Endothelial cell (in vitro differentiated cells): ENCODE measurements around the gene STPG4. TPM values are rescaled to one million over a fixed set of nuclear protein-coding genes. Genes with fewer than 3 reads are reported as not detected.
"Not testable (repeated sequence)": the region's sequence is repeated elsewhere in the genome, so short reads cannot be mapped to it uniquely, and the experiment has no call there.

Experiments used
- DNase-seq: peaks from one replicate; pipeline ENCODE4 v3.0.0; 2021; ENCODE audit warnings: low spot score
- H3K27ac Mint-ChIP-seq: one replicate; pipeline ENCODE4 v1.8.0; 2021; ENCODE audit warnings: mixed read lengths, inconsistent platforms; ENCODE audit not compliant: unreplicated experiment
- H3K27me3 Mint-ChIP-seq: one replicate; pipeline ENCODE4 v1.8.0; 2021; ENCODE audit warnings: mild to moderate bottlenecking, moderate library complexity, mixed read lengths, inconsistent platforms; ENCODE audit not compliant: unreplicated experiment
- H3K36me3 Mint-ChIP-seq: one replicate; pipeline ENCODE4 v1.8.0; 2021; ENCODE audit warnings: mild to moderate bottlenecking, low read depth, mixed read lengths, inconsistent platforms; ENCODE audit not compliant: unreplicated experiment
- H3K4me1 Mint-ChIP-seq: one replicate; pipeline ENCODE4 v1.8.0; 2021; ENCODE audit warnings: mild to moderate bottlenecking, mixed read lengths, inconsistent platforms; ENCODE audit not compliant: unreplicated experiment
- H3K4me3 Mint-ChIP-seq: one replicate; pipeline ENCODE4 v1.8.0; 2021; ENCODE audit warnings: mild to moderate bottlenecking, mixed read lengths, inconsistent platforms; ENCODE audit not compliant: unreplicated experiment
- H3K9me3 Mint-ChIP-seq: one replicate; pipeline ENCODE4 v1.8.0; 2021; ENCODE audit warnings: mixed read lengths, inconsistent platforms; ENCODE audit not compliant: unreplicated experiment
- total RNA-seq: library from RNA; stranded (reverse); fragmentation: NEBNext Ultra II Directional; extraction: Animal tissue kit (Norgen Biotek cat#: 25700); gene quantifications from one replicate; pipeline ENCODE4 v1.2.1, GENCODE V29; 2021; ENCODE audit not compliant: unreplicated experiment
- TF ChIP-seq, protein P1 (sequence below): fragments of 200-600 bp; sonication (generic); IDR thresholded peaks from one replicate; pipeline ENCODE4 v1.5.0; 2021; ENCODE audit warnings: antibody characterized with exemption; ENCODE audit not compliant: unreplicated experiment

Gene STPG4
- total RNA-seq, 1 donor from 2014 or later, result not detected

DNA sequence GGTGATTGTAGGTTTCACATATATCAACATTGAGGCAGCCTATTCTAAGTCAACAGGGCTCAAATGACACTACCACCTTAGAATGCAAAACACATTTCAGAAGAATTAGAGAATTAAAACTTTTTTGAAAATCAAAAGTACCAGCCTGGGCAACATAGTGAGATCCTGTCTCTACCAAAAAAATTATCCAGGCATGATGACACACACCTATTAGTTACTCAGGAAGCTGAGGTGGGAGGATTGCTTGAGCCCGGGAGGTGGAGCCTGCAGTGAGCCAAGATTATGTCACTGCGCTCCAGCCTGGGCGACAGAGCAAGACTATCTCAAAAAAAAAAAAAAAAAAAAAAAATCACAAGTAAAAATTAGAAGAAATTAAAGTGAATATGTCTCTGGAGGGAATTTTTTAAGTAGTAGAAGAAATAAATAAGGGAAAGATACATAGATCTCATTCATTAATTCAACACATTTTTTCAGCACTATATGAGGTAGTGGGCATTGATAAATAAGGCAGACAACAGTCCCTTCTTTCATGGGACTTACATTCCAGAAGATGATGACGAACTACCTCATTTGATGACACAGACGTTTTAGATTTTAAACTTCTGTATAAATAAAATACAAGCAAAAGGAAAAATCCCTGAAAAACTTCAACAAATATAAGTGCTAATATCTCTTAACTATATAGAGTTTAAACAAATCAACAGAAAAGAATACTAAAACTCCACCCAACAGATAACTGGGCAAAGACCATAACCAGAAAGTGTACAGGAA is 42.3 kb downstream of the STPG4 start:
- Mint-ChIP-seq H3K27me3 (peaks cover 4% of the 10 kb centered on the region), H3K36me3 (no peaks in the 10 kb centered on the region), H3K4me3 (no peak overlapping the region), H3K9me3 (no peaks in the 10 kb centered on the region), H3K27ac (no peak overlapping the region), H3K4me1 (peaks cover 14% of the 10 kb centered on the region)
- no peak for DNase-seq
- TF ChIP-seq, protein P1, sequence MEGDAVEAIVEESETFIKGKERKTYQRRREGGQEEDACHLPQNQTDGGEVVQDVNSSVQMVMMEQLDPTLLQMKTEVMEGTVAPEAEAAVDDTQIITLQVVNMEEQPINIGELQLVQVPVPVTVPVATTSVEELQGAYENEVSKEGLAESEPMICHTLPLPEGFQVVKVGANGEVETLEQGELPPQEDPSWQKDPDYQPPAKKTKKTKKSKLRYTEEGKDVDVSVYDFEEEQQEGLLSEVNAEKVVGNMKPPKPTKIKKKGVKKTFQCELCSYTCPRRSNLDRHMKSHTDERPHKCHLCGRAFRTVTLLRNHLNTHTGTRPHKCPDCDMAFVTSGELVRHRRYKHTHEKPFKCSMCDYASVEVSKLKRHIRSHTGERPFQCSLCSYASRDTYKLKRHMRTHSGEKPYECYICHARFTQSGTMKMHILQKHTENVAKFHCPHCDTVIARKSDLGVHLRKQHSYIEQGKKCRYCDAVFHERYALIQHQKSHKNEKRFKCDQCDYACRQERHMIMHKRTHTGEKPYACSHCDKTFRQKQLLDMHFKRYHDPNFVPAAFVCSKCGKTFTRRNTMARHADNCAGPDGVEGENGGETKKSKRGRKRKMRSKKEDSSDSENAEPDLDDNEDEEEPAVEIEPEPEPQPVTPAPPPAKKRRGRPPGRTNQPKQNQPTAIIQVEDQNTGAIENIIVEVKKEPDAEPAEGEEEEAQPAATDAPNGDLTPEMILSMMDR, result no peak

DNA sequence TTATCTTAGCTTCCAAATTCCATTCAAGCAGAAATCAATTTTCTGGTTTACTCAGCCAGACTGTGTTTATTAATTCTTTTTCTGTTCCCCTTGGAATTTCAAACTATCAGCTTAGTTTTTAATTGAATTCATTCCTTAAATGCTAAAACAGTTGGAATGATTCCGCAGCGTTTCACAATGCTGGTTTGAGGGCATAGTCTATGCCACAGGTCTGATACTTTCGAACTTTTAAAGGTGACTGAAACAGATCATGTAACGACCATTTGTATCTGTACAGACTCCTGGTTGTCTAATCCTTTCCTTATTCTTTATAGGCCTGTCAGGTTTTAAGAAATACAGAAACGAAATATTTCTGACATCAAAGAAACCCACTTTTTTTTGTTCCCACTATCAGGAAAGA is 45.4 kb downstream of the STPG4 start:
- Mint-ChIP-seq H3K36me3 (no peaks in the 10 kb centered on the region), H3K9me3 (no peaks in the 10 kb centered on the region), H3K4me3 (no peak overlapping the region), H3K27me3 (peaks cover 4% of the 10 kb centered on the region), H3K27ac (no peak overlapping the region), H3K4me1 (no peaks in the 10 kb centered on the region)
- no peak for DNase-seq
- TF ChIP-seq, protein P1, result no peak

DNA sequence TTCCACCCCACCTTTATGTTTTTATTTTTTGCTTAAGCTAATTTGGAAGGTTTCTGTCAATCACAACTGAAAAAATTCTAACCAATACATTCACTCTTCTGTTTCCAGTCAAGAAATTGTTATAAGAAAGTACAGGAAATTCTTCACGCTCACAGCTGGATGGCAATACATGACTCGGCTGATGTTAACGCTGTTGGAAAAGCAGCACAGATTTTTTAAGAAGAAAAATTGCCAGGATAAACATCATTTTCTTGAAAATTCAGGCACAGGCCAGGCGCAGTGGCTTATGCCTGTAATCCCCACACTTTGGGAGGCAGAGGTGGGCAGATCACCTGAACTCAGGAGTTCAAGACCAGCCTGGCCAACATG is 46.1 kb downstream of the STPG4 start:
- Mint-ChIP-seq H3K27me3 (peaks cover 4% of the 10 kb centered on the region), H3K27ac (no peak overlapping the region), H3K36me3 (no peaks in the 10 kb centered on the region), H3K4me1 (no peaks in the 10 kb centered on the region), H3K4me3 (no peak overlapping the region), H3K9me3 (no peaks in the 10 kb centered on the region)
- TF ChIP-seq, protein P1, result no peak
- DNase-seq, result no peak

DNA sequence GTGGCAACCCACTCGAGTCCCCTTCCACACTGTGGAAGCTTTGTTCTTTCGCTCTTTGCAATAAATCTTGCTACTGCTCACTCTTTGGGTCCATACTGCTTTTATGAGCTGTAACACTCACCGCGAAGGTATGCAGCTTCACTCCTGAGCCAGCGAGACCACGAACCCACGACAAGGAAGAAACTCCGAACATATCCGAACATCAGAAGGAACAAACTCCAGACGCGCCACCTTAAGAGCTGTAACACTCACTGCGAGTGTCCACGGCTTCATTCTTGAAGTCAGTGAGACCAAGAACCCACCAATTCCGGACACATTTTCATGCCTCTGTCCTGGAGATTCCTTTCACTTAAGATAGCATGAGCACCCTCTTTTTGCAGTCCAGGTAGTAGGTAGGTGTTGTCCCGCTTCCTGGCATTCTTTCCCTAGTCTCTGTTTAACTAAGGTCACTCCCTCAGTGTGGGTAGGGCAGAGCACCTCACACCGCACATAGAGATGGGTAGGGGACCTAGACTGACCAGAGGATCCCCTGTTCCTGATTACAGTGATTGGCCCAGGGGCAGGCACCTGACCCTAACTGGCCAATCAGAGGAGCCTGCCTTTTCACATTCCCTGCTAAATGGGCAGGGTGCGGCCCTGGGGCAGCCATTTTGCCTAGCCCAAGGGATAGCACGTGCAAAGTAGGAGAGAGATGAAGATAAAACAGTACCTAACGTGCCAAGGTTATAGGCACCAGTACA is 46.7 kb downstream of the STPG4 start:
- not testable (repeated sequence) for H3K36me3 Mint-ChIP-seq, H3K27ac Mint-ChIP-seq, DNase-seq, H3K4me1 Mint-ChIP-seq, H3K9me3 Mint-ChIP-seq, H3K27me3 Mint-ChIP-seq
- peak overlapping the region; percentile 12 for H3K4me3 Mint-ChIP-seq

DNA sequence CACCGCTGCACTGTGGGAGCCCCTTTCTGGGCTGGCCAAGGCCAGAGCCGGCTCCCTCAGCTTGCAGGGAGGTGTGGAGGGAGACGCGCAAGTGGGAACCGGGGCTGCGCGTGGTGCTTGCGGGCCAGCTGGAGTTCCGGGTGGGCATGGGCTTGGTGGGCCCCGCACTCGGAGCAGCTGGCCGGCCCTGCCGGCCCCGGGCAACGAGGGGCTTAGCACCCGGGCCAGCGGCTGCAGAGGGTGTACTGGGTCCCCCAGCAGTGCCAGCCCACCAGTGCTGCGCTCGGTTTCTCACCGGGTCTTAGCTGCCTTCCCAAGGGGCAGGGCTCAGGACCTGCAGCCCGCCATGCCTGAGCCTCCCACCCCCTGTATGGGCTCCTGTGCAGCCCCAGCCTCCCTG is 47.9 kb downstream of the STPG4 start:
- not testable (repeated sequence) for H3K36me3 Mint-ChIP-seq, H3K4me3 Mint-ChIP-seq, H3K9me3 Mint-ChIP-seq, DNase-seq, H3K4me1 Mint-ChIP-seq, H3K27me3 Mint-ChIP-seq, H3K27ac Mint-ChIP-seq

DNA sequence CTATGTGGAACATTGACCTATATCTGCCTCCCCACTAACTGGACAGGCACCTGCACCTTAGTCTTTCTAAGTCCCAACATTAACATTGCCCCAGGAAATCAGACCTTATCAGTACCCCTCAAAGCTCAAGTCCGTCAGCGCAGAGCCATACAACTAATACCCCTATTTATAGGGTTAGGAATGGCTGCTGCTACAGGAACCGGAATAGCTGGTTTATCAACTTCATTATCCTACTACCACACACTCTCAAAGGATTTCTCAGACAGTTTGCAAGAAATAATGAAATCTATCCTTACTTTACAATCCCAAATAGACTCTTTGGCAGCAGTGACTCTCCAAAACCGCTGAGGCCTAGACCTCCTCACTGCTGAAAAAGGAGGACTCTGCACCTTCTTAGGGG is 48.9 kb downstream of the STPG4 start:
- not testable (repeated sequence) for H3K9me3 Mint-ChIP-seq, H3K27ac Mint-ChIP-seq, H3K4me1 Mint-ChIP-seq, DNase-seq, H3K36me3 Mint-ChIP-seq, H3K27me3 Mint-ChIP-seq, H3K4me3 Mint-ChIP-seq

DNA sequence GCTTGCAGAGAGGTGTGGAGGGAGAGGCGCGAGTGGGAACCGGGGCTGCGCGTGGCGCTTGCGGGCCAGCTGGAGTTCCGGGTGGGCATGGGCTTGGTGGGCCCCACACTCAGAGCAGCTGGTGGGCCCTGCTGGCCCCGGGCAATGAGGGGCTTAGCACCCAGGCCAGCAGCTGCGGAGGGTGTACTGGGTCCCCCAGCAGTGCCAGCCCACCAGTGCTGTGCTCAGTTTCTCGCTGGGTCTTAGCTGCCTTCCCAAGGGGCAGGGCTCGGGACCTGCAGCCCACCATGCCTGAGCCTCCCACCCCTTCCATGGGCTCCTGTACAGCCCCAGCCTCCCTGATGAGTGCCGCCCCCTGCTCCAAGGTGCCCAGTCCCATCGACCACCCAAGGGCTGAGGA is 55.4 kb downstream of the STPG4 start:
- not testable (repeated sequence) for H3K36me3 Mint-ChIP-seq, DNase-seq, H3K27me3 Mint-ChIP-seq, H3K27ac Mint-ChIP-seq, H3K4me3 Mint-ChIP-seq, H3K9me3 Mint-ChIP-seq
- H3K4me1 Mint-ChIP-seq, result peaks cover 16% of the 10 kb centered on the region
